HL-60 (cell line): ENCODE data around the gene GLMP.

Experiments
- DNase-seq, 2 experiments: peaks; one replicate each; pipeline ENCODE4 v3.0.0-alpha.2; 2010 to 2020; ENCODE audit warnings: low read depth in 1 of 2, low spot score in 1 of 2
- H3K27ac ChIP-seq: fragments of 250-450 bp; sonication (Bioruptor Pico); replicated peaks from 2 replicates; pipeline ENCODE4 v1.5.1; 2020; ENCODE audit warnings: mild to moderate bottlenecking, moderate library complexity
- H3K27me3 ChIP-seq: fragments of 250-450 bp; sonication (Bioruptor Pico); 2 replicates; pipeline ENCODE4 v1.5.1; 2021; ENCODE audit warnings: mild to moderate bottlenecking, moderate library complexity; ENCODE audit not compliant: insufficient read depth, poor library complexity, severe bottlenecking
- H3K4me3 ChIP-seq: replicated peaks from 2 replicates; pipeline ENCODE4 v1.5.1; 2011; ENCODE audit warnings: mild to moderate bottlenecking, control low read depth, low read length; ENCODE audit not compliant: insufficient read depth
- GABPA ChIP-seq: IDR thresholded peaks from 2 replicates; pipeline ENCODE4 v1.6.1; 2012; ENCODE audit warnings: low read depth
- POLR2AphosphoS5 ChIP-seq: IDR thresholded peaks from 2 replicates; pipeline ENCODE4 v1.6.1; 2012; ENCODE audit warnings: low read depth
- SPI1 ChIP-seq: IDR thresholded peaks from 2 replicates; pipeline ENCODE4 v1.6.1; 2012; ENCODE audit warnings: low read depth, mild to moderate bottlenecking, borderline replicate concordance
- TF ChIP-seq, protein P1 (sequence below): IDR thresholded peaks from 2 replicates; pipeline ENCODE4 v1.6.1; 2012; ENCODE audit warnings: low read depth; ENCODE audit not compliant: insufficient replicate concordance
- TF ChIP-seq, protein P2 (sequence below): IDR thresholded peaks from one replicate; pipeline ENCODE4 v1.5.1; 2011; ENCODE audit warnings: low read length, control low read depth, inconsistent platforms; ENCODE audit not compliant: insufficient read depth

GLMP gene

DNA sequence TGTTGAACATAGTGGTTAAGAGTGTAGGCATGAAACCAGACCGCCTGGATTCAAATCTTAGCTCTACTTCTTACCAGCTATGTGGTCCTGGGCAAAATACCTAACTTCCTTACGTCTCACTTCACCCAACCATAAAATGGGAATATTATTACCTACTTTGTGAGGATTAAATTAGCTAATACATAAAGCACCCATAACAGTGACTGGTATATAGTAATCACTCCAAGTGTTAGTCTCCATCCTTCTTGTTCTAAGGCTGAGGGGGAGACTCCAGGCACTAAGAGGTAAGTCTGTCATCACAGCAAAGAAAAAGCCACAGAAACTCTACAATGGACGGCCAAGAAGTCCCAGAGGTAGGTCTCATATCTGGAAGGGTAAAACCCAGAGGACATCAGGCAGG is 15.6 kb downstream of the GLMP start:
- no peak overlapping the region for H3K27ac ChIP-seq
- no peak overlapping the region for H3K4me3 ChIP-seq
- DNase-seq, result no peak
- TF ChIP-seq SPI1 (no peak), GABPA (no peak)
- TF ChIP-seq, protein P1, sequence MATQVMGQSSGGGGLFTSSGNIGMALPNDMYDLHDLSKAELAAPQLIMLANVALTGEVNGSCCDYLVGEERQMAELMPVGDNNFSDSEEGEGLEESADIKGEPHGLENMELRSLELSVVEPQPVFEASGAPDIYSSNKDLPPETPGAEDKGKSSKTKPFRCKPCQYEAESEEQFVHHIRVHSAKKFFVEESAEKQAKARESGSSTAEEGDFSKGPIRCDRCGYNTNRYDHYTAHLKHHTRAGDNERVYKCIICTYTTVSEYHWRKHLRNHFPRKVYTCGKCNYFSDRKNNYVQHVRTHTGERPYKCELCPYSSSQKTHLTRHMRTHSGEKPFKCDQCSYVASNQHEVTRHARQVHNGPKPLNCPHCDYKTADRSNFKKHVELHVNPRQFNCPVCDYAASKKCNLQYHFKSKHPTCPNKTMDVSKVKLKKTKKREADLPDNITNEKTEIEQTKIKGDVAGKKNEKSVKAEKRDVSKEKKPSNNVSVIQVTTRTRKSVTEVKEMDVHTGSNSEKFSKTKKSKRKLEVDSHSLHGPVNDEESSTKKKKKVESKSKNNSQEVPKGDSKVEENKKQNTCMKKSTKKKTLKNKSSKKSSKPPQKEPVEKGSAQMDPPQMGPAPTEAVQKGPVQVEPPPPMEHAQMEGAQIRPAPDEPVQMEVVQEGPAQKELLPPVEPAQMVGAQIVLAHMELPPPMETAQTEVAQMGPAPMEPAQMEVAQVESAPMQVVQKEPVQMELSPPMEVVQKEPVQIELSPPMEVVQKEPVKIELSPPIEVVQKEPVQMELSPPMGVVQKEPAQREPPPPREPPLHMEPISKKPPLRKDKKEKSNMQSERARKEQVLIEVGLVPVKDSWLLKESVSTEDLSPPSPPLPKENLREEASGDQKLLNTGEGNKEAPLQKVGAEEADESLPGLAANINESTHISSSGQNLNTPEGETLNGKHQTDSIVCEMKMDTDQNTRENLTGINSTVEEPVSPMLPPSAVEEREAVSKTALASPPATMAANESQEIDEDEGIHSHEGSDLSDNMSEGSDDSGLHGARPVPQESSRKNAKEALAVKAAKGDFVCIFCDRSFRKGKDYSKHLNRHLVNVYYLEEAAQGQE, result no peak
- TF ChIP-seq, protein P2, sequence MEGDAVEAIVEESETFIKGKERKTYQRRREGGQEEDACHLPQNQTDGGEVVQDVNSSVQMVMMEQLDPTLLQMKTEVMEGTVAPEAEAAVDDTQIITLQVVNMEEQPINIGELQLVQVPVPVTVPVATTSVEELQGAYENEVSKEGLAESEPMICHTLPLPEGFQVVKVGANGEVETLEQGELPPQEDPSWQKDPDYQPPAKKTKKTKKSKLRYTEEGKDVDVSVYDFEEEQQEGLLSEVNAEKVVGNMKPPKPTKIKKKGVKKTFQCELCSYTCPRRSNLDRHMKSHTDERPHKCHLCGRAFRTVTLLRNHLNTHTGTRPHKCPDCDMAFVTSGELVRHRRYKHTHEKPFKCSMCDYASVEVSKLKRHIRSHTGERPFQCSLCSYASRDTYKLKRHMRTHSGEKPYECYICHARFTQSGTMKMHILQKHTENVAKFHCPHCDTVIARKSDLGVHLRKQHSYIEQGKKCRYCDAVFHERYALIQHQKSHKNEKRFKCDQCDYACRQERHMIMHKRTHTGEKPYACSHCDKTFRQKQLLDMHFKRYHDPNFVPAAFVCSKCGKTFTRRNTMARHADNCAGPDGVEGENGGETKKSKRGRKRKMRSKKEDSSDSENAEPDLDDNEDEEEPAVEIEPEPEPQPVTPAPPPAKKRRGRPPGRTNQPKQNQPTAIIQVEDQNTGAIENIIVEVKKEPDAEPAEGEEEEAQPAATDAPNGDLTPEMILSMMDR, result no peak
- H3K27me3 ChIP-seq, result no peaks in the 10 kb centered on the region

DNA sequence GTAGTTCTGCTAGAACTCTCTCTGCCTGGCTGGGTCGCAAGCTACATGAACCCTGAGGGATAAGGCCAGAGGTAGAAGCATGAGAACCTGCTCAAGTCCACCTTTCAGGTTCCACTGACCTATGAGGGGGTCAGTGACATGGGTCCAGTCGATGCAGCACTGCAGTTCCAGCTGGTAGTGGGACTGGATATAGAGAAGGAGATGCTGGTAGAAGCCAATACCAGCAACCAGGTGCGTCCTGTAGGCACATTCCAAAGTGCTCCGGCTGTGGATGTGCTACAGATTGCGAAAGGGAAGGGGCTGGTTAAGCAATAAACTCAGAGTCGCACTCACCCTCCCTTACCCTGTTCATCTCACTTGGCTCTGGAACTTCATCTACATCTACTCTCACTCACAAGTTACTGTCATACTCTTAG is 18.5 kb downstream of the GLMP start:
- H3K27ac ChIP-seq, result peak overlapping the region; percentile 53
- peak; percentile 74 to 82 for DNase-seq
- H3K4me3 ChIP-seq, result no peak overlapping the region
- TF ChIP-seq GABPA, result no peak
- 0 out of 2 replicates have a peak, but pooled peaks have one; percentile 32 for TF ChIP-seq POLR2AphosphoS5
- H3K27me3 ChIP-seq, result no peaks in the 10 kb centered on the region

DNA sequence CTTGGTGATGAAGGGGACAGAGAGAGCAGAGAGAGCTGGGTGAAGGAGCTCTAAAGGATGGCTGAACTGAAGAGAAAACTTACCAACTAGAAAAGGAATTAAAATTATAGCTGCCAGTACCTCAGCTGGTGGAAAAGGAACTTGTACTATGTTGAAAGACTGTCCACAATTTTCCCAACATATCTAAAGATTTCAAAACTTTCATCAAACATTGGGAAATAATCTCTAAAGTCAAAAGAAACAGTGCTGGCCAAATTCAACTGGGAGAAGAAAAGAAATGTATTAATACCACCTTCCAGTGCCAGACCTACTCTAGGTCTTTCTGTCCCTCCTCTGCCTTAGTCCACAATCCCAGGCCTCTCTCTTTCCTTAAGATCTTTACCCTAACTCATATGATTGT is 18.9 kb downstream of the GLMP start:
- H3K4me3 ChIP-seq, result no peak overlapping the region
- peak; percentile 18 to 34 for DNase-seq
- no peak for TF ChIP-seq POLR2AphosphoS5
- TF ChIP-seq SPI1, result no peak
- TF ChIP-seq GABPA, result no peak

DNA sequence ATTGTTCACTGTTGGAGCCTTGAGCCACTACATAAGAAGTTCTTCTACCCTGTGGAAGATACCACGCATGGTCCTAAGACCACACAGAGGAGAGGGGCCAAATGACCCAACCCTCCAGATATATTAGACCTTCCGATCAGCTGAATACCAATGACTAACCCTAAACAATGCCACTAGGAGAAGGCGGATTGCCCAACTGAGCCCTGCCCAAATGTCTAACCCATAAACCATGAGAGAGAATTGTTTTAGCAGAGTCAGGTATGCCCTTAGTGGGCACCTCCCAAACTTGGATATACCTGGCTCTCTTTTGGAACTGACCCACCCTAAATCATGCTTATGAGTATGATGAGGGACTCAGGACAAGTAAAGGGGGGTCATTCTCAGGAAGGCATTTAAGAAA is 25.2 kb downstream of the GLMP start:
- TF ChIP-seq SPI1 (no peak), GABPA (no peak), POLR2AphosphoS5 (no peak)
- TF ChIP-seq, protein P1, result no peak
- TF ChIP-seq, protein P2, result no peak
- DNase-seq, result no peak
- Histone ChIP-seq H3K27ac (no peak overlapping the region), H3K4me3 (no peak overlapping the region), H3K27me3 (no peaks in the 10 kb centered on the region)

More for the DNA sequence above, 18.9 kb downstream of the GLMP start:
- Histone ChIP-seq H3K27me3 (no peaks in the 10 kb centered on the region), H3K27ac (peak overlapping the region; percentile 53)

DNA sequence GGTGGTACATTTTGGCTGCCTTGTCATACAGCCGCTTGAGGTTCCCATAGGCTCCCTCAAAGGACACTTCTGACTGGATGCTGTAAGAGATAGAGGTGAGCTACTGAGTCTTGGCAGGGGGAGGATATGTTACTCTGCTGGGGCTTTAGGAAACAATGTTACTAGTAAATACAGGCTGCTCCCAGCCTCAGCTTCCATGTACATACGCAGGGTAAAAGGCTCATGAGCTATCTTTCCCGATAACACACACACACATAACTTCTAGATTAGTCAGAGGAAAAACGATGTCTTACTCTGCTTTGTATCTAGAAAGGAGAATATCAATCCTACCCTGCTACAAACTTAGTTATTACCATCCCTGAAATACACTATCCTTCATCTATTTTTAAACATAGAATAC is 27.1 kb downstream of the GLMP start:
- TF ChIP-seq SPI1 (no peak), GABPA (no peak), POLR2AphosphoS5 (no peak)
- TF ChIP-seq, protein P2, result no peak
- TF ChIP-seq, protein P1, result no peak
- Histone ChIP-seq H3K4me3 (no peak overlapping the region), H3K27me3 (no peaks in the 10 kb centered on the region), H3K27ac (no peak overlapping the region)
- DNase-seq, result no peak
